NCI-H345 (cell line): ENCODE results near the gene RAB34.
"Not testable (repeated sequence)": the region's sequence is repeated elsewhere in the genome, so short reads cannot be mapped to it uniquely, and the experiment has no call there.

Source experiments
- DNase-seq: peaks from one replicate; lab custom pipeline; 2025; lab: John Stamatoyannopoulos, UW

RAB34 gene

DNA sequence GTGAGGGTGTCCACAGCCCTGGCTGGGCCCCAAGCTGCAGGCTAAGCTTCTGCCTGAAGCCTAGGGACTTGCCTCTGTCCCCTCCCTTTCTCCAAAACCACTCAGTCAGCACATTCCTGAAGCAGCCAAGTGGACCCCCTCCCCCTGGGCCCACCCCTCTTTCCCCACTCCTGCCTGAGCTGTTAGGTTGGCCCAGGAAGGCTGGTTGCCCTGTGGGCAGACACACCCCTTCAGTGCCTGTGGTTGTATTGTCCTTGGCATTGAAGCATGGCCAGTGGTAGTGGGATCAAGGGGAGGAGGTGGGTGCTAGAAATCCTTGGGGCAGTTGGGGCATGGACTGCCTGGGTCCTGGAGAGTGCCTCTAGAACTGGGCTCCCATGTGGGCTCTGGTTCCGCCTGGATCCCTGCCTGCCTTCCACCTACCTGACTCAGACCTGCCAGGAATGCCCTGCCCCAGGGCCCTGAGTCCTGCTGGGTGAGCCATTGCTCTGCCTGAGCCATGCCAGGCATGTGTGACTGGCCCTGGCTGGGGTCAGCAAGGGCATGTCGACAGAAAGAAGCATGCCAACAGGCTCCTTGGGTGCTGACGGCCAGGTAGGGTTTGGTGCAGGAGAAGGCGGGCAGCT is 28.2 kb upstream of the RAB34 start:
- no peak for DNase-seq

DNA sequence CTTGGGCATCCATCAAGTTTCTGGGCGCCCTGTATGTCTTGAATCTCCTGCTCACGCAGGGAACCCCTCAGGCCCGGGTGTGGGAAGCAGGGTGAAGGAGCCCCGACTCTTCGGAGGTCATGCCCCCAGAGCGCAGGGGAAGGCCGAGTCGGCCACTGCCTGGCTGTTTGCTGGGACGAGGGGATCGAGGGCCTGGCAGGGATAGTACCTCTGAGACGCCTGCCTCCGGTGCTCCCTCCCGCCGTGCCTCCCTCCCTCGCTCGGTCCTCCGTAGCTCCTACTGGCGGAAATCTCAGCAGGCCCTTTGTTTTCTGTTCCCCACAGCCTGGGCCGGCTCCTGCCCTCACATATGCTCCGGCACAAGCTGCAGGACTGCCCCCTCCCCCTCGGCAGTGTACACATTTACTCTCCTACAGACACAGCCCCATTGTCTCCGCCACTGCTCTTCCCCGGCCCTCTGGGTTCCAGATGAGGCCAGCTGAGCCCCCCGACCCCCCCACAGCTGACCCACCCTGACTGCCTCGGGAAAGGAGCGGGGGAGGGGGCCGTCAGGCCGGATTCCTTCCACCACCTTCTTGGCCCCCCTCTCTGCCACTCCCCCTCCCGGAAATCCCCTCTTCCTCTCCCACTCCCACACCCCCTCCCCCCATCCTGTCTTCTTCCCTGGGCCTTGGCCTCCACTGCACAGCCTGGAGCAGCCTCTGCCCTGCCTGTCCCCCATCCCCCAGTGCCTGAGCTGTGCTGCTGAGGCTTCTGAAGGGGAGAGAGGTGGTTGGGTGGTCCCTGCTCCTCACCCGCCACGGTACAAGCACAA is 27.5 kb upstream of the RAB34 start:
- DNase-seq = peak; percentile 66

DNA sequence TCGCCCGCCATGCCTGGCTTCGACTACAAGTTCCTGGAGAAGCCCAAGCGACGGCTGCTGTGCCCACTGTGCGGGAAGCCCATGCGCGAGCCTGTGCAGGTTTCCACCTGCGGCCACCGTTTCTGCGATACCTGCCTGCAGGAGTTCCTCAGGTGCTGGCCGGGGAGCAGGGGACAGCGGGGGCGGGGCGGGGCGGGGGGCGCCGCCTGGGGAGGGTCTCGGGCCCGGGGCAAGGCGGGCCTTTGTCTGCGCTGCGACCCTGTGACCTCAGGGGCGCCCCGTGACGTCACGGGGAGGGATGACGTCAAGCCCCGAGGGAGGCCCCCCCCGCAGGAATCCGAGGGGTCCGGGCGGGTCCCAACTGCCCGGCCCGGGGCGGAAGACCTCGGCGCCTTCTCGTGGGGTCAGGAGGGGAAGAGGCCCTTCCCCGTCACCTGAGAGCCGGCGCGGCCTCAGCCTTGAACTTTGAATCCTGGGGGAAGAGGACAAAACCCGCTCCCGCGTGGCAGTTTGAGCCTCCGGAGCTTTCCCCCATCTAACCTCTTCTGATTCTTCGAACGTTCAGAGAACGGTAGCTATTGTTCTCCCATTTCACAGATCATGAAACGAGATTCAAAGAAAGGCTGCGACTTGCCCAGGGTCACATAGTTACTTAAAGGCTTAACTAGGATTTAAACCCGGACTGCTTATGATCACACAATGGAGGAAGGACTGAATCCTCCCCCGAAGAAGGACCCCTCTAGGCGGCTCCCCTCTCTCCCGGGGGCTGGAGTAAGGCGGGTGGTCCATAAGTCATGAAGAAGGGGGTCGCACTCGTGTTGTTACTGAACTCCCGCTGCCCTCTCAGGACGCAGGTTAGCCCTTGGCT is 26.7 kb upstream of the RAB34 start:
- DNase-seq = peak; percentile 45

DNA sequence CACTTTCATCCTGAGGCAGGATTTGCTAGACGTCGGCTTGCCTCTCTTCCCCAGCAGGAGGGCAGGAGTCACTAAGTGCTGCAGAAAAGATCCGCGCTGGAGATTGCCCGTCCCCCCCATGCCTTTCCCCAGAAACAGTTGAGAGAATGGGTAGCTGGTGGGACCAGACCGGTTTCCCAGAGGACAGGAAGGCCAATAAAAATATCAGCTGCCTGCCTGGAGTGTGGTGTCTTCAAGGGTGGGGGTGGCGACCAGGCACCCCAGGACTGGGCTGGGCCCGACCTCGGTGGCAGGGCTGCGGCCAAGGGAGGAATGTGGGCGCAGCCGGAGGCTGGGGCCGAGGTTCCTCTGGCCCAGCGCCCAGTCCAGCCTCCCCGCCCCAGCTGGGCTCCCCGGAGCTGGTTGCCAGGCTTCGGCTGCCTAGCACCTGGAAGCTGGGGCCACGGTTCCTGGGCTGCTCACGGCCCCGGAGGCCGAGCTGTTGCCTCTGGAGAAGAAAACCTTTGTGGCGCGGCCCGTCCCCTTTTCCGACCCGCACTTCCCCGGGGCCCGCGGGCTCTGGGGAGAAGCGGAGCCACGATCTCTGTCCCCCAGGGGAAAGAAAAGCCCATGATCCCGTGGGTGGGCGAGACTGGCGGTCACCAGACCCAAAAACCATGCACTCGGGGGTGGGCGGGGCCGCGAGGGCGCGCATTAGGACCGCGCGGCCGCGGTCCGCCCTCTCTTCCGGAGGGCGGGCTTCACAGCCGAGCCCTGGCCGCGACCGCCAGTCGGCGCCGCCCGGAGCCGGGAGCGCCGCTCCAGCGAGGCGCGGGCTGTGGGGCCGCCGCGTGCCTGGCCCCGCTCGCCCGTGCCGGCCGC is 25.8 kb upstream of the RAB34 start, which contains the start of gene TRAF4:
TSS of gene TRAF4 (plus strand) at position 769 of the 861 bp plus-strand sequence. CDS start 102 bp downstream, outside the sequence.
- peak; percentile 93 for DNase-seq

DNA sequence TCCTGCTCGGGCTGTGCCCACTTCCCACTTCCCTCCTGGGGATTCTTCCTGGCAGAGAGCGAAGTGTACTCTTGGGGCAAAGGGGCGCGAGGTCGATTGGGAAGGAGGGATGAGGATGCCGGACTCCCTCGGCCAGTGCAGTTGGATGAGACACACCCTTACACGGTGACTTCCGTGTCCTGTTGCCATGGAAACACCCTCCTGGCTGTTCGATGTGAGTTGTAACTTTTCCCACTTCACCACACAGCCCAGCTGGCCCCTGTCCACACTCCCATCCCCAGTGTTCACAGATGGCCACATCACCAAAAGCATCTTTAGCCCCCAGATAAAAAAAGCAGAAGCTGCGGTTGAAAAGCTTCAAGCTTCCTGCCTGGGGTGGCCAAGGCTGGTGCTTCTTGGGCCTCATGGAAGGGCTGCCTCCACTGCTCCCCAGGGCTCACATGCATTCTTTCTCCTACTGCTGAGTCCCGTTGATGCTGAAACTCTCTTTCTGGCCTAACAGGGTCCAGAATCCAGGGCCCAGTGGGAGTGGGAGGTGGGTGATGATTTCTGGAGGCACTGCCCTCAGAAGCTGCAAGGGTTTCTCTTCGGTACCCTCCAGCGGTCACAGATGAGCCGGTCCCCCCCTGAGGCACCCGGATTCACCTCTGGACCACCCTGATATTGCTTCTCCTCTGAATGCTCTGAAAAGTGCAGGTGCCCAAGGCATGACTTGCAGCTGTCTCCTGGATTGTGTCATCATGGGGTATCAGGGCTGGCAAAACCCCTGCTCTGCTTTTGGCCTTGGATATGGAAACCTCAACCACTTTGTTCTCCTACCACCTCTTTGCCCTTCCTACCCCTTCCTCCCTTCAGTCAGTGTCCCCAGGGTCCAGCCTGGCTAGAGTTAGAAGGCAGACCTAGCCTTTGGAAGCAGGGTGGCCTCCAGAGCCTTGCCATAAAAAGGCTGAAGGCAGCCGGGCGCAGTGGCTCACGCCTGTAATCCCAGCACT is 24.0 kb upstream of the RAB34 start:
- no peak for DNase-seq

DNA sequence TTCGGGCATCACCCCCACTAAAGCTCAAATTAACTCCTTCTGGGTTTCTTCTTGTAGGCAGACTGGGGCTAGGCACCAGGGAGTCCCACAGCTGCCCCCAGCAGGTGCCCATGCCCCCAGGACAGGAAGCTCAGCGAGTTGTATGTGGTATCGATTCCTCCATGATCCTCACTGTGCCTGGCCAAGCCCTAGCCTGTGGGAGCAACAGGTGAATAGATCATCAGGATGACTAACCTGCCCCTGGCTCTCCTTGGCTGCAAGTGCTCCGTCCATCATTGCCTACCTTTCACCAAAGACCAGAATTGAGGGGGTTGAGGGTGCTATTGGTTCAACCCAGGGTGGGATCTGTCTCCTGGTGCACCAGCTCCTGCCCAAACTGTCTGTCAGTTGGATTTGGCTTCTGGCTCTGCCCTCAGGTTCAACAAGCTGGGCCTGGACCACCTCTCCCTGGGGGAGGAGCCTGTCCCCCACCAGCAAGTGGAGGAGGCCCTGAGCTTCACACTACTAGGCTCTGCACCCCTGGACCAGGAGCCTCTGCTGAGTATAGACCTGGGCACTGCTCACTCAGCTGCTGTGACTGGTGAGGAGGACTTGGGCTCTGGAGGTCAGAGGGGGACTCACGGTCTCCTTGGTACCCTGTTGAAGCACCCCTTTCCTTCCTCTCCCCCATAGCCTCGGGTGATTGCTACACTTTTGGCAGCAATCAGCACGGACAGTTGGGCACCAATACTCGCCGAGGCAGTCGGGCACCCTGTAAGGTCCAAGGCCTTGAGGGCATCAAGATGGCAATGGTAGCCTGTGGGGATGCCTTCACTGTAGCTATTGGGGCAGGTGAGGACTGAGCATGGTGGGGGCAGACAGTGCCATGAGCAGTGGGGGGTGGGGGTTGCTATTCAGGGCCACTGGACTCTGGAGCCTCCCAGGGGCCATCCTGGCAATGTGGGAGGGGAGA is 23.0 kb upstream of the RAB34 start:
- DNase-seq = no peak

DNA sequence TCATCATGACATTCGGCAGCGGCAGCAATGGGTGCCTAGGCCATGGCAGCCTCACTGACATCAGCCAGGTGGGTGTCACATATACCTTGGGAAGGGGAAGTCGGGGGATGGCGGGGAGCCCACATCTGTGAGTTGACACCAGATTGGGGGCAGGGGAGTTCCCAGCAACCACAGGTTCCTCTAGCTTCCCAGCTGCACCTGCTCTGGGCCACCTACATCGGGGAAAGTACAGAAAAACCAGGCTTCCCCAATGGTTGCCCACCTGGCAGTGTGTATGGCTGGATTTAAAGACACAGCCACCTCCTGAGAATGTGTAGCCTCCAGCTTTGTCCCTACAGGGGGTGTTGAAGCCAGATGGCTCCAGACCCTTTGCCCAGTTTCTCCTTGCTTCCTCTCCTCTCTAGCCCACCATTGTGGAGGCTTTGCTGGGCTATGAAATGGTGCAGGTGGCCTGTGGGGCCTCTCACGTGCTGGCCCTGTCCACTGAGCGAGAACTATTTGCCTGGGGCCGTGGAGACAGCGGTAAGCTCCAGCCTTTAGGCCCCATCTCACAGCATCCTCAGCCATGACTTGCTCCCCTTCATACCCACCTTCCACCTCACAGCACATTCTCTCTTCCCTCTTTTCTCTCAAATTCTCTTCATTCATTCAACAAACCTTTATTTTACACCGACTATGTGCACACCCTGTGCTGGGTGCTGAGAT is 21.2 kb upstream of the RAB34 start:
- no peak for DNase-seq

DNA sequence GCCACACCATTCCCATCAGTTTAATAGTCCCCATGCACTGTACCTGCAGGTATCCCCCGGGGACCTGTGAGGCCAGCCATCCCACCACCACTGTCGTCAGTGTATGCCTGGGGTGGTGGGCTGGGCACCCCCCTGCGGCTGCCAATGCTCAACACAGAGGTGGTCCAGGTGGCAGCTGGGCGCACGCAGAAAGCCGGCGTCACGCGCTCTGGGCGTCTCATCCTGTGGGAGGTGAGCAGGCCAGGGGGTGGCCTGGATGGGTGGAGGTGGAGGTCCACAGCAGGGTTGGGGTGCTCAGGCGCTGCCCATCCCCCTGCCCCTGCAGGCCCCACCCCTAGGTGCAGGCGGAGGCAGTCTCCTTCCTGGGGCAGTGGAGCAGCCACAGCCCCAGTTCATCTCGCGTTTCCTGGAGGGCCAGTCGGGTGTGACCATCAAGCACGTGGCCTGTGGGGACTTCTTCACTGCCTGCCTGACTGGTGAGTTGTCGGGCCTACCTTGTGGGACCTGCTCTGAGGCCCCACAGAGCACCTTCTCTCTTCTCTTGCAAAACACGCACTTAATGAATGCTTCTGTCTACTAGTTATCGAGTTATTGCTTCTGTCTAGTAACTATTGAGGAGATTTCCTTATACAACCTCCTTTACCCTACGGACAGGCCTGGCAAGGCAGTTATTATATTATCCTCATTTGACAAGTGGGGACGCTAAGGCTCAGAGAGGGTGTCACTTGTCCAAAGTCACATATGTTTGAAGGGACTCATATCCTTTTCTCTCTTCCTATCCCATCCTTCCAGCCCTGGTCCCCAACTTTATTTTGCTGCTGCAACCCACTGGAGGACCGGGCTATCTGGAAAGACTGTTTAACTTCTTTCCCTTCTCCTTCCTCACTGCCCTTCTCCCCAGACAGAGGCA is 20.4 kb upstream of the RAB34 start:
- no peak for DNase-seq

DNA sequence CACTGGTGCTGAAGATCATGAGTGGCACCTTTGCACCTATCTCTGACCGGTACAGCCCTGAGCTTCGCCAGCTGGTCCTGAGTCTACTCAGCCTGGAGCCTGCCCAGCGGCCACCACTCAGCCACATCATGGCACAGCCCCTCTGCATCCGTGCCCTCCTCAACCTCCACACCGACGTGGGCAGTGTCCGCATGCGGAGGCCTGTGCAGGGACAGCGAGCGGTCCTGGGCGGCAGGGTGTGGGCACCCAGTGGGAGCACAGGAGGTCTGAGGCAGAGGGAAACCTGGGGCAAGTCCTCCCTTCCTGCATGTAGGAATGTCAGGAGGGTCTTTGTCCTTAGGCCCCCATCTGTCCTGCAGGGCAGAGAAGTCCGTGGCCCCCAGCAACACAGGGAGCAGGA is 19.6 kb upstream of the RAB34 start:
- DNase-seq = no peak

DNA sequence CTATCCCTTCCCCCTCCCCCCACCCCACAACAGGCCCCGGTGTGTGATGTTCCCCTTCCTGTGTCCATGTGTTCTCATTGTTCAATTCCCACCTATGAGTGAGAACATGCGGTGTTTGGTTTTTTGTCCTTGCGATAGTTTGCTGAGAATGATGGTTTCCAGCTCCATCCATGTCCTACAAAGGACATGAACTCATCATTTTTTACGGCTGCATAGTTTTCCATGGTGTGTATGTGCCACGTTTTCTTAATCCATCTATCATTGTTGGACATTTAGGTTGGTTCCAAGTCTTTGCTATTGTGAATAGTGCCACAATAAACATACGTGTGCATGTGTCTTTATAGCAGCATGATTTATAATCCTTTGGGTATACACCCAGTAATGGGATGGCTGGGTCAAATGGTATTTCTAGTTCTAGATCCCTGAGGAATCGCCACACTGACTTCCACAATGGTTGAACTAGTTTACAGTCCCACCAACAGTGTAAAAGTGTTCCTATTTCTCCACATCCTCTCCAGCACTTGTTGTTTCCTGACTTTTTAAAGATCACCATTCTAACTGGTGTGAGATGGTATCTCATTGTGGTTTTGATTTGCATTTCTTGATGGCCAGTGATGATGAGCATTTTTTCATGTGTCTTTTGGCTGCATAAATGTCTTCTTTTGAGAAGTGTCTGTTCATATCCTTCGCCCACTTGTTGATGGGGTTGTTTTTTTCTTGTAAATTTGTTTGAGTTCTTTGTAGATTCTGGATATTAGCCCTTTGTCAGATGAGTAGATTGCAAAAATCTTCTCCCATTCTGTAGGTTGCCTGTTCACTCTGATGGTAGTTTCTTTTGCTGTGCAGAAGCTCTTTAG is 18.5 kb upstream of the RAB34 start:
- DNase-seq = not testable (repeated sequence)

DNA sequence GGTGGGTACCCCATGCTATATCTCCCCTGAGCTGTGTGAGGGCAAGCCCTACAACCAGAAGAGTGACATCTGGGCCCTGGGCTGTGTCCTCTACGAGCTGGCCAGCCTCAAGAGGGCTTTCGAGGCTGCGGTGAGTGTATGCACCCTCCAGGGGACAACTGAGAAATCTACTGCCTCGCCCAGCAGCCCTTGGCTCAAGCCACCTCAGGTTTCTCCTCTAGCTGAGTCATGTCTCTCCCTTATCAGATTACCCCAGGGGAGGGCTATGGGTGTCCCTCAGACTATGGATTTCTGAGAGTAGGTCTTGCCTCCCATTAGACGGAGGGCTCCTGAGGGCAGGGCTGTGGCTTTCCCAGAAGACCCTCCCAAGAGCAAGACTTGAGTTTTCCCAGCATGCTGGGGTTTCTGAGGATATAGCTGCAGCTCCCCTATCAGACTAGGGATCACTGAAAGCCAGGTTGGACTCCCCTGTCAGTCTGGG is 17.6 kb upstream of the RAB34 start:
- no peak for DNase-seq

DNA sequence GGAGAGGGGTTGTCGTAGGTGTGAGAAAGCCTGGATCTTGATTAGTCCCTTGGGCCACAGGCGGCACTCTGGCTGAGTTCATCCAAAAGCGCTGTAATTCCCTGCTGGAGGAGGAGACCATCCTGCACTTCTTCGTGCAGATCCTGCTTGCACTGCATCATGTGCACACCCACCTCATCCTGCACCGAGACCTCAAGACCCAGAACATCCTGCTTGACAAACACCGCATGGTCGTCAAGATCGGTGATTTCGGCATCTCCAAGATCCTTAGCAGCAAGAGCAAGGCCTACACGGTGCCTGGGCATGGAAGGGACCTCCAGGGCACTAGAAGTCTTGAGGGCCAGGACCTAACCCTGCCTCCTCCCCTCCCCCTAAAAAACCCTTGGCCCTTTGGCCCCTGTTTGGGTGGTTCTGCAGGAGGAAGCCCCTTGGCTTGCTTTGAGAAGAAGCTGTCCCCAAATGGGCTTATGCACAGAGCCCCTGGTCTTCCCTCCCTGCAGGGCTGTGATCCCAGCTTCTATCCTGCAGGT is 17.1 kb upstream of the RAB34 start:
- DNase-seq = no peak

DNA sequence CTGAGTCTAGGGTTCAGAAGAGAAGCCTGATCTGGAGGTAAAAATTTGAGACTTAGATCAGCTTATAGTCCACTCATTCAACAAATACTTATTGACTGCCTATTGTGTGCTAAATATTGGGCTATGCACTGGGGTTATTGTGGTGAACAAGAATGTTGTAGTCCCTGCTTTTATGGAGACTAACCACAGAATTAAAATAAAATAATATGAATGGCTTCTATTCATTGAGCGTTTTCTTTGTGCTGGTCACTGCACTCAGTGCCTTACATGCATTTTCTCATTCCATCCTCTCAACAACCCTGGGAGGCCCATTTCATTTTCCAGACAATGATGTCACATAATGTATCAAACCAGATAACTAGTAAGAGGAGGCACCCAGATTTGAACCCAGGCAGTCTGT is 15.7 kb upstream of the RAB34 start:
- no peak for DNase-seq

DNA sequence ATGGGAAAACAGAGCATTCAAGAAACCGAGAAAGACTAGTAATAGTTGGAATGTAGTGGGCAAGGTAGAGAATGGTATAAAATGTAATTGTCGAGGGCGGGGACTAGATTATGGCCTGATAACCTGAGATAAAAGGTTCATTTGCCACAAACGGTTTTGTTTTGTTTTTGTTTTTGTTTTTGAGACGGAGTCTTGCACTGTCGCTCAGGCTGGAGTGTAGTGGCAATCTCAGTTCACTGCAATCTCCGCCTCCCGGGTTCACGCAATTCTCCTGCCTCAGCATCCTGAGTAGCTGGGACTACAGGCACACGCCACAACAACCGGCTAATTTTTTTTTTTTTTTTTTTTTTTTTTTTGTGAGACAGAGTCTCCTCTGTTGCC is 12.3 kb upstream of the RAB34 start:
- DNase-seq = no peak

DNA sequence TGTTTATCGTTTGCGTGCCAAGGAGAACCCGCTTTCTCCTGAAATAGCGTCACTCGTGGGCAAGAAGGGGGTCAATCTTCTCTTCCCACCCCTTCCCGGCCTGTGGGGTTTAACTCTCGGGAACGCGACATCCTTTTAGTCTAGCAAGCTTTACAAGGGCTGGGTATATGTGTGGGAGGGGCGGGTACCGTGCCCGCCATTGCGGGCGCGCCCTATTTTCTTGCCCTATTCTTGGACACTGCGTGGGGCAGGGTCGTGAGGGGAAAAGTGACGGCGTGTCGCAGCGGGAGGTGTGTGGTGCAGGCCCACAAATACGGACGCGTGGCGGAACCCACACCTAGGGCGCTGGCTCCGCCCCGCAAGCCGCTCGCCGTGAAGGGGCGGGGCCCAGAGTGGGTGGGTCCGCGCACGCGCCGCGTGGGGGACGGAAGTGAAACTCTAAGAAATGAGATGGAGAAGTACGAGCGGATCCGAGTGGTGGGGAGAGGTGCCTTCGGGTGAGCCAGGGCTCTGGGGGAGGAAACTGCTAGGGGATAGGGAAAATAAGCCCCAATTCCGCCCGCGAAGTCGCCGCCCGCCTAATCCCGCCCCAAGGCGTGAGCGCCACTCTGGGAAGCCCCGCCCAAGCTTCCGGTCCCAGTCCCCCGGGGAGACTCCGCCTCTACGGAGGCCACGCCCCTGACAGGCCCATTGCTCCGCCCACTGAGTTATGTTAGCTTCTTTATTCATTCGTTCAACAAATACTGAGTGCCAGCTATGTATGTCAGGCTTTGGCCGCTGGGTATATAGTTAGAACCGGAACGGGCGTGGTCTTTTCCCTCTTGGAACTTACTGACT is 10.9 kb upstream of the RAB34 start, which contains the start of gene NEK8:
TSS of gene NEK8 (plus strand) at position 425 of the 837 bp plus-strand sequence. CDS start at position 451, 26 bp downstream.
- DNase-seq = peak; percentile 91
